ENCODE data around the gene METTL22.

The METTL22 gene

DNA sequence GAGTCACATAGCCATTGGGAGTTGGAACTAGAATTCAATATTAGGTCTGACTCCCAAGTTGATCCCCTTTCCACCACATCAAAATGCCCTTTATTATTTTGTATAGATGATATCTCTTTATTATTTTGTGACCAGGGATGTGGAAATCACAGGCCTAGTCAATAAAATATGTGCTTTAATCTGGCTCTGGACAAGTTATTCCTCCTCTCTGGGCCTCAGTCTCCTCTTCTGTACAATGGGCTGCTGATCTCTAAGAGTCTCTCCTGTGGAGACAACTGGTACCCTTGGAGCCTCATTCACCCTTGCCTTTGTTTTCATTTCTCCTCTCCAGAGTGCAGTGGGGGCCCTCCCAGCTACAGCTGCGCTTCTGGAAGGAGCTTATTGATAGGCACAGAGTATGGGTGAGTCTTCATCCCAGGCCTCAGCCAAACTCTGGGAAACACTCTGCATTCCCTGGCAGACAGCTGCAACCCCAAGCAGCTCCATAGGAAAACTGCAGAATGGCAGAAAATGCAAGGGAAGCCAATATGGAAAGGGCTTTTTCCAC lies 48.6 kb downstream of the METTL22 start:
- DNase-seq, result no peak

DNA sequence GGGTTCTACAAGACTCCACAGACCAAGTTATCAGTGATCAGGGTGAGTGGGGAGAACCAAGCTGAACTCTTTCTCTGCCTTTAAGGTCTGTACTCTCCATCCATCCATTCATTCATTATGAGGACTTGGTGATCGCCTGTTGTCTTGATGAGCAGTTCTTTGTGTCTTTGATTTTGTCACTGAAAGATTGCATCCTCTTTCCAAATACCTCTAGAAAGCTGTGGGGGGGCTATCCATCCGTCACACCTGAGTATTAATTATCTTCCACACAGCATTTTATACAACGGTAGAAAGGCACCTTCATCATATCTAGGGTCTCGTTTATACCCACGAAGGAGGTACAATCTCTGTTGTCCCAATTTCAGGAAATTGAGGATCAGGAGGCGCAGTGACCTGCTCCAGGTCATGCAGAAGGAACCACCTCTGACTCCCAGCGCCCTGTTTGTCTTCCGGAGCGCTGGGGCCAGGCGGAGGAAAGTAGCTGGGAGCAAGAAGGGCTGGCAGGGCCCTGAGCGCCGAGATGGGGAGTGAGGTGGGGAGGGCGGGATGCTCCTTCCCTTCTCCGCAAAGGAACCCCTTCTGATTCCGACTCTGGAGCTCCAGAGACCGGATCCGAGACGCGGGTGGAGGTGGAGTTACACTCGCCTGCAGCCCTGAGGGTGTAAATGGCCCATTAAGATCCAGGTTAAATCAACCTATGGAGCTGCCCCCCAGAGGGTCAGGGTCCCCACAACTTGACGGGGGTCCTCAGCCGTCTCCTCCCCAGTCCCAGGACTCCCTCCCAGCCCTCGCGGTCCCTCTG lies 52.3 kb downstream of the METTL22 start:
- no peak for DNase-seq

DNA sequence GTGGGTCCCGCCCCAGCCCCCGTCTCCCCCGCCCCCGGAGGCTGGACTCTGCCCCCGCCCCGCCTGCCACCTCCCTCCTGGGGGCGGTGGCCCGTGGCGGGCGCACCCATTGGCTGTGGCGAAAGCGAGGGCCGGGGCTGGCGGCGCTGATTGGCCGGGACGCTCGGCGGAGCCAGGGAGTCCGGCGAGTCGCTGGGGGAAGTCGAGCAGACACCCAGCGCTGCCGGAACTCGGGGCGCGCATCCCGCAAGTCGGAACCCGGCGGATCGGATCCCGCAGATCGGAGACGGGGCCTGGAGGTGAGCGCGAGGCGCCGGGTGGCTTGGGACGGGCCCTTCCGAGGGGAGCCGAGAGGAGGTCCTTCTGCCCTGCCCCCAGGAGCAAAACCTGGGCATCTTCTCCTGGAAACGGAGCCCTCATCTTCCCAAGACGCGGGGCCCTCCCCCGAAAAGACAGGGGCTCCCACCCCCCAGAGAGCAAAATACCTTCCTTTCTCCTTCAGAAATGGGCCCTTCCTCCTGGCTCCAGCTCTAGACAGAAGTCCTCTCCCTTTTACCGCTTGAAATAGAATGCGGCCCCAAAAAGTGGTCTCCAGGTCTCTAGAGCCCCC lies 53.0 kb downstream of the METTL22 start, which contains the start of gene ABAT:
Gene ABAT (plus strand): TSS at position 205 of the 610 bp plus-strand sequence. CDS start 61,123 bp downstream, outside the sequence.
- peak; percentile 76 to 77 for DNase-seq

DNA sequence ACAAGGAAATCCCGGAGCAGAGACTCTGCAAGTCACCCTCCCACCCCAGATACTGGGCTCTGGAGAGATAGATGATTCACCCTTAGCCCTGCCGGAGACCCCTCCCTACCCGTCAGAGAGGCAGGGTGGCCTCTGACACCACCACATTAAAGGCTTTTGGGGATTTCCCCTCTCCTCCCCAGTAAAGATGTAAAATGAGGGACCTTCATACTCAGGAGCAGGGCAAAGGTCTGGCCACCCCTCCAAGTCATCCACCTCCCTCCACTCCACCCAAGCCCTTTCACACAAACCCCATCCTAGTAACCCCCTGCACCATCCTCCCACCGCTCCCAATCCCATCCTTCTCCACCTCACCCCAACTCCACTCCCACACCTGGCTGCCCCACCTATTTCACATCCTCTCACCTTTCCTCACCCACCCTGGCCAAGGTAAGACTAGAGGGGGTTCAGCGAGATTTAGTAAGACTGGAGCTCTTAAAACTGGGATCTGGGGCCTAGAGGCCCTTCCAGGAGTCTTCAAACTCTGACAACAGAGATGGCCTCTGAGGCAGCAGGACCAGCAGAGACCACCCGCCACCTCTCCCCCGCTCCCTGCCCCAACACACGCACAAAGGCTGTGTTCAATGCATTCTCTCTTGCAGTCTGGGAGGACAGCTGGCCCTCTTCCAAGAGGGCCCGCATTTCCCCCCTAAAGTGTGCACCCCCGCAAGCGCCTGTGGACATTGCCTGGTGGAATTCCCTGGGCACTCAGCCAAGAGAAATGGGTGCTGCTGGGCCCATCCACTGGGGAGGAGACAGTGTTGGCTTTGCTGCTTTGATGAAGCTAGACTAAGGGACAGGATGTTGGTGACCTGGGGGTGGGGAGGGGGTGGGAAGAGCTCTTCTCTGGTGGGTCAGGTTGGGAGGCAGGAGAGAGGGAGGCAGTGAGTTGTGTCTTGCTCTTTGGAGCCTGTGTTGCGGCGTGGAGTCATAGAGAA lies 54.0 kb downstream of the METTL22 start:
- no peak for DNase-seq

DNA sequence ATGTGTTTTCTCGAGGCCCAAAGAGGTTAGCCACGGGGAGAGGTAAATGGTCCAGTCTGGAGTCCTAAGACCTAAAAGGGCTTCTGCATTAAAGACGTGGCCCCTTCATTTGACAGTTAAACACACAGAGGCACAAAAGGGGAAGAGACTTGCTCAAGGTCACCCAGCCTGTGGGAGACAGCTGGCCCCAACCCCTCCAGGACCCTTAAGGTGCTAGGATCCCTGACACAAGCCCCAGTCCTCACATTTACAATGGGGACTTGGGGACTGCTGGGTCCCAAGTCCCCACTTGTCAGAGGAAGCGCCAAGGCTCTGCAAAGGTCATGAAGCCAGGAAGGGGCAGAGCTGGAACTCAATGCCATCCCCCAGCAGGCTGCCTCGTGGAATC lies 54.7 kb downstream of the METTL22 start:
- no peak for DNase-seq

DNA sequence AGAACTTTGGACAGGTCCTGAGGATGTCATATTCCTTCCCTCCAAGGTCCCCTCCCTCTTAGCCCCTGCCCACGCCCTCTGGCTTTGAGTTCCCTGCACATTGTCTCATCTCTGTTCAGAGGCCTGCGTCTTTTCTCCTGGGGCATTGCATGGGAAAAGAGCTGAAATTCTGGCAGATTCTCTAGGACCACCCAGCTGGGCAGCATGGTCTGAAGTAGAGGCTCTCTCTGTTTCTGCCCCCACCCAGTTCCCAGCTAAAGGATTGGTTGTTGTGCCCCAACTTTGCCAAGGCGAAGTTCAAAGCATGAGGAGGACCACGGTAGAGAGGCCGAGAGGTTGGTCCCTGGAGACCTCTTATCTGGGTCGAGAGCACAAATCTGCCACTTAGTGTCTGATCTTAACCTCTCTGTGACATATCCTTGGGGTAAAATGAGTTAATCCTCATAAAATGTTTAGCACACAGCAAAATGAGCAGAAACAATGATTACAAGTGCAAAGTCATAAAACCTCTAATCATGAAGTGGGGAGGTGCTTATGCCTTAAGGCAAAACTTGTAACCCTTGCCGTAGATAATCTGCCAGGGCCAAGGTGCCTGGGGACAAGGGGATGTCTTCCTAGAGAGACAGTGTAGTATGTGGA lies 55.4 kb downstream of the METTL22 start:
- DNase-seq, result no peak

- DNase-seq, result no peak
Measured at GRCh38 chr16:8677481-8677880, 56.0 kb downstream of the METTL22 start.

DNA sequence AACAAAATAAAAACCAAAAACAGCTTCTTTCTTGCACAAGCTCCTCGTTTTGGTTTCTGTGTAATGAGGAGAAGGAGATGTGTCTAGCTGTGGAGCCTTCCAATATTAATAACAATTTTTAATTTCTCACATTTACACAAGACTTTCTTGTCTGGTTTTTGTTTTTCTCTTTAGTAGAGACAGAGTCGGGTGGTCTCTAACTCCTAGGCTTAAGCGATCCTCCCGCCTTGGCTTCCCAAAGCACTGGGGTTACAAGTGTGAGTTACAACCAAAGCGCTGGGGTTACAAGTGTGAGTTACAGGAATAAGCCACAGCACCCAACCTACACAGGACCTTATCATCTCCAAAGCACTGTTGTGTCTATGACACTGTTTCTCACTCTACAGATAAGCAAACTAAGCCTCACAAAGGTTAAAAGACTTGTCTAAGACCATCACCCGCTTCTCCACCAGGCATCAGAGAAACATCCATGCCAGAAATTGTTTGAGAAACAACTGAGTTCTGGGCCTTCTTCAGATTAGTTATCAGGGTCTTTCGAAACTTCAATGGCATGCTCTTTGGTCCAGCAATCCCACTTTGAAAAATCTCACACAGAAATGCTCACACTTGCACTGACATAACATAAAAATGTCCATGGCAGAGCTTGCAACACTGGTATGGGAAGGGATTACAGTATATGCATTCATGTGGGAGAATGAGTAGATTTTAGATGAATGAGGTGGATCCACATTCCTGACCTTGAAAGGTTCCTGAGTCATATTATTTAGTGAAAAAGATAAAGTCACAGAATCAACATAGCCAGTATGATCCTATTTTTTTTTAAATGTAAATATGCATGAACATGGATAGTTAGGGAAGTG lies 56.8 kb downstream of the METTL22 start:
- no peak for DNase-seq

- DNase-seq, result no peak
Measured at GRCh38 chr16:8679151-8679550, 57.7 kb downstream of the METTL22 start.

DNA sequence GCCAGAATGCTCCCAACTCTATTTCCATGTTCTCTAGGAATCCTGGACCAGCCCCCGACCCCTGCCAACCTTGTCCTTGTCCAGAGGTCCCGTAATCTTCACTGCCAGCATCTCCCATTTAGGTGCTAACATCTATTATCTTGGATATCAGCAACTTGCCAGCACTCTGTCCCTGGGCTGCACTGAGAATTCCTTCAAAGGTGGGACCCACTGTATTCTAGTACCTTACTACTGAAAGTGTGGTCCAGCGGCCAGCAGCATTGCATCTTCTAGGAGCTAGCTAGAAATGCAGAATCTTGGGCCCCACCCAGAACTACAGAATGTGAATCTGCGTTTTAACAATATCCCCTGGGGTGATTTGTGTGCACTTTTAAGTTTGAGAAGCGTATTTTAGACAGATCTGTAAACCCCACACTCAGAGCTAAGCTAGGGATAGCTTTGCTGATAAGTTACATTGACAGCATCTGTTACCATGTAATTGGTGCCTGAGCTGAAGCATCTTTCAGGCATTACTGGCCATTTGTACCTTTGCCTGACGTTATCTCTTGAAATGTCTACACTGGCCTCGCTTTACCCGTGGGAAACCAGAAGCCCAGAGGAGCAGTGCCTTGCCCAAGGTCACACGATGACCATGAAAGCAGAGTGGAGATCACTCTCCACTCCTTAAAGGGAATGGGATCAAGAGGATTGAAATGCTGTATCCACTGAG lies 61.2 kb downstream of the METTL22 start:
- no peak for DNase-seq

DNA sequence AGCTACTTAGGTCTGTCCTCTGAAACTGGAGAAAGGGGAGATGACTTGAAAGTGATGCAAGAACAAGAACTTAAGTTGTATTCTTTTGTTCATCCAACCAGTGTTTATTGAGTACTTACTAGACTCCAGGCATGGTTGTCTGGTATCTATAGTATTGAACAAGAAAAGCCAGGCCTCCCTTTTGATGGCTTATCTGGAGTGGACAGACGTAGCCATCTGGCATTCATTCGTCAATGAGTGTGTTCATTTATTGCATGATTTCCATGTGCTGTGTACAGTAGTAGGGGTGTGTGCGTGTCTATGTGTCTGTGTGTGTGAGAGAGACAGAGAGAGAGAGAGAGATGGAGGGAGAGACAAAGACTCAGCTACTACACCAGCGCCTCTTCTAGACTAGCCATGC lies 62.1 kb downstream of the METTL22 start:
- DNase-seq, result no peak

DNA sequence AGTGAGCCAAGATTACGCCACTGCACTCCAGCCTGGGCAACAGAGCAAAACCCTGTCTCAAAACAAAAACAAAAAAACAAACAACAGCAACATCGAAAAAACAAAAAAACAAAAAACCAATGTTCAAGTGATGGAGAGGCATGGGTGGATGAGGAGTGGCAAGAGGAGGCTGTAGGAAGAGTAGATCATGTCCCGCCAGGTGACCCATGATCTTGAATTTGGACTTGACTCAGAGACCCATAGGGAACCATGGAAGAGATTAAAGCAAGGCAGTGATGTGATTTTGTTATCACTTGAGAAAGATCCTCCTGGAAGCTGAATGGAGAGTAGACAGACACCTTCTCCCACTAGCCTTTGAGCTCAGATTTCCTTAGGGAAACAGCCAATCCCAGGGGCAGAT lies 64.1 kb downstream of the METTL22 start:
- no peak for DNase-seq

- no peak for DNase-seq
Measured at GRCh38 chr16:8686031-8686621, 64.6 kb downstream of the METTL22 start.

DNA sequence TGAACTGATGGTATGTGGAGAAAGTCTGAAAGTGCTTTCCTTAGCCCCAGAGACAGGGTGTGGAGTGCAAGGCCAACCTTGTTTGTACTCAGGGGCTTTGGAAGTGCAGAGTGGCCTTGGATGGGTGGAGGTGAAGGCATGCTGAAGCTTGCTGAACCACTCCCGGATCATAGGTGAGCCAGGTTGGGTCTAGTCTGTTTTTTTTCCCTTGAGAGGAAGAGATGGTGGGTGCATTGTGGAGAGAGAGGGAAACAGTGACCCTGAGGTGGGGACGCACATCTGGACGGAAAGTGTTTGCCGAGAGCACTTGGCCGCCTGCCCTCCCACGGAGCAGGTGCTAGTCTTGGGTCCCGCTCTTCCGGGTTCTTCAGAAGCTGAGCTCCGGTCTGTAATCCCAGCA lies 65.4 kb downstream of the METTL22 start:
- DNase-seq, result no peak

DNA sequence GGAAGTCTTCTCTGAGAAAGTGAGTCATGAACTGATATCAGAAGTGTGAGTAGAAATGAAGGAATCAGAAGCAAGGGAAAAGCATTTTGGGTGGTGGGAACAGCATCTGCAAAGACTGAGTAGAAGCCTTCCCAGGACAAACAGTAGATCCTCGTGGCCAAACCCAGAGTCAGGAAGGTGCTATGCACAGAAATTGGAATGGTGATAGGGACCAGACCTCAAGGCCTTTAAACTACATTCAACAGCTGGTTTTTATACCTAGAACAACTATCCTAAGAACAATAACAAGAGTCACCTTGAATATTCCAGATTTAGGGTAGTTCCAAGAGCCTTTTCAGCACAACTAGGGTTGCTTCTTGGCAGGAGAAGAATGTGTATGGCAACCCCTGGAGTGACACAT lies 68.2 kb downstream of the METTL22 start:
- no peak for DNase-seq

DNA sequence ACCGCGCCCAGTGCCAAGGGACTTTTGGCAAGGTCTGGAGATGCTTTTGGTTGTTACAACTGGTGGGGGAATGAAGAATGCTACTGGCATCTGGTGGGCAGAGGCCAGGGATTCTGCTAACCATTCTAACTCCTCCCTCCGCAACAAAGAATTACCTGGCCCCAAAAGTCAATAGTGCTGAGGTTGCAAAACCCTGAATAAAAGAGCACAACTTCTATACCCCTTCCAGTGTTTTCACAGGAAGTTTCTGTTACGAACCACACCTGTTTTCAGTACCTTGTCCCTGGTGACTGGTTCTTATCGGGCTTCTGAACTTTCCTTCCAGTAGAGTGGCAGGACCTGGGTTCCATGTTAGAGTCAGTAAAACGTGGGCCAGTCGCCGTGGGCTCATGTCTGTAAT lies 70.2 kb downstream of the METTL22 start:
- DNase-seq, result no peak

DNA sequence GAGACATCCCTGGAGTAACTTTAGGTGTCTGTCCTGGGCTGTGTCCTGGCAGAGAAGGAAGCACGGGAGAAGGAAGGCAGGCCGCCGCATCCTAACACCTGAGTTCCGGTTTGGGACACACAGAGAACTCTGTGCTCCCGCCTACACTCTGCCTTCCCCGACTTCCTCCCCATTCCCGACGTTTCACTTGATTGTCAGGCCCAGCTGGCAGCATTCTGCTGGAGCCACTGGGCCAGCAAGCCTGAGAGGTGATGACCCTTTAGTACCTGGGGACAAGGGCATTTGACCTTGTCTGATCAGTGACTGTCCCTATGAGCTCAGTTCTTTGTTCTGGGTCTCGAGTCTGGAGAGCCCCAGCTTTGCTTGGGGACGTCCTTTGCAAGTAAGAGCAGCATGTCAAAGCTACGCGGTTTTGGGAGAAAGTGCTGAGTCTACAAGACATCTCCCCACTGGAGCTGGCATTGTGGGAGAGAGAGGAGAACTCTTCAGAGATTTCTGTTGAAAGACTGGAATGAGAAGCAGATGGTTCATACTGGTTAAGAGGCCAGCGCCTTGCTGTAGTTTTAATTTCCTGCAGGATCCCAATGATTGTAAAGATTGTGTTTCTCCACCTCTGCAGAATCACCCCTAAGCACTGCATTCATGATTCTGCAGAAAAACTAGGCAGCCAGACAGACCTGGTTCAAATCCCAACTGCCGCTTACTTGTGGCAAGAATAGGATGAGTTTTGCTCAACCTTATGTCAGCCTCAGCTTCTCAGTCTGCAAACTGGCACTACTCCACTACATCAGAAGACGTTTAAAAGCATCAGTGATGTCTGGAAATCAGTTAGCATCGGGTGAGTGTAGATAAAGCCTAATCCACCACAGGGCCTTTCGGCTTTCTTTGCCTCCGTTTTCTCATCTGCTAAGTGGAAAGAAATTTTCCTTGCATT lies 73.6 kb downstream of the METTL22 start:
- DNase-seq, result no peak

GRCh38 chr16:8696880-8697279 lies 75.4 kb downstream of the METTL22 start:
- no peak for DNase-seq

- DNase-seq, result no peak
Measured at GRCh38 chr16:8697965-8698364, 76.5 kb downstream of the METTL22 start.

All from AML-193 (cell line).